Dermis blood vessel endothelial cell (primary cell): ENCODE measurements around the gene RNF11. TPM values are rescaled to one million over a fixed set of nuclear protein-coding genes. Genes with fewer than 3 reads are reported as not detected.

ENCODE experiments used
- DNase-seq: peaks from one replicate; pipeline ENCODE4 v3.0.0; 2010
- total RNA-seq: library from RNA; depleted of rRNA; stranded (reverse); fragments of >200 nt; gene quantifications from 2 replicates; pipeline ENCODE4 v1.2.3, GENCODE V29; 2014

RNF11 gene
- total RNA-seq, 1 donor from 2014 or later: 90.5 TPM

- no peak for DNase-seq
These were observed 61.6 kb downstream of the RNF11 start for GRCh38 chr1:51297401-51298321.

DNA sequence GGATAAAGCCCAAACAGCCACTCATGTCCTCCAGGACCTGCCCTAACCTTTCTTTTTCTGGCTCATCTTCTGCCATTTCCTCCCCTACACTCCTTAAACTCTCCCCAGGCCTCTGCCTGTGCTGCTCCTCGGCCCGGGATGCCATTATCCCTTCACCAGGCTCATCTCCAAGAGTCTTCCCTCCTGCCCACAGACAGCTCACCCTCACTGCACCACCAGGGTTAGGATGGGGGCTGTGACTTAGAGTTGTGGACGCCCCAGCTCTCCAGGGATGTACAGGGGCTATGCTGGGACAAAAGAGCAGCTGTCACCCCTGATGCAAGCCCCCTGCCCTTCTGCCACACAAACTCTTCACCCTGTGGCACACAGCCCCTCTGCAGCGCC is 62.2 kb downstream of the RNF11 start:
- no peak for DNase-seq

- no peak for DNase-seq
These were observed 63.3 kb downstream of the RNF11 start for GRCh38 chr1:51299185-51299885.

GRCh38 chr1:51299981-51300670 is 64.1 kb downstream of the RNF11 start:
- DNase-seq: no peak

DNA sequence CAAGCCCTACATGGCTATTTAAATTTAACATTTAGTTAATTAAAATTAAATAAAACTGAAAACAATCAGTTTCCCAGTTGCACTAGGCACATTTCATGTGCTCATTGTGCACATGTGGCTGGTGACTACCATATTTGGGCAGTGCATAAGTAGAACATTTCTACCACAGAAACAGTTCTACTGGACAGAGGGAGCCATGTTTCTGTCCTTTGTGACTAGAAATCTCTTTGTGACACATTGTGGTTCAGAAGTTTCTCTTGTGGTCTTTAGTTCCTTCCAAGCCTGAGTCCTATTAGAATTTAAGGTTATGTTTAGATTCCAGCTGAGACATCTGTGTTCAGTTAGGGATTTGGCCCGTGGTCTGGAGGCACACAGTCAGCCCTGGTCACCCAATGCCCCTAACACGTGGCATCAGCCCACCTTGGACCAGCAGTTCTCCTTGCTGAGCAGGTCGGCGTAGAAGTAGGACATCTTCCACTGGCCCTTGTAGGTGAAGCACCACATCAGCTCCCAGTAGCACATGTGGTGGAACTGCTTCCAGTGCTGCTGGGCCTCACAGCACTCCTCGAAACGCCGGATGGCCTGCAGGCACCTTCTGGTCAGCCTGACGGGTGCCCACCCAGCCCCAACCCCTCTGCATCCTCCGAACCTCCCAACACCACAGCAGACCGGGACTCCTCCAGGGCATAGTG is 65.2 kb downstream of the RNF11 start:
- DNase-seq: no peak

GRCh38 chr1:51301844-51302162 is 65.7 kb downstream of the RNF11 start:
- no peak for DNase-seq

DNA sequence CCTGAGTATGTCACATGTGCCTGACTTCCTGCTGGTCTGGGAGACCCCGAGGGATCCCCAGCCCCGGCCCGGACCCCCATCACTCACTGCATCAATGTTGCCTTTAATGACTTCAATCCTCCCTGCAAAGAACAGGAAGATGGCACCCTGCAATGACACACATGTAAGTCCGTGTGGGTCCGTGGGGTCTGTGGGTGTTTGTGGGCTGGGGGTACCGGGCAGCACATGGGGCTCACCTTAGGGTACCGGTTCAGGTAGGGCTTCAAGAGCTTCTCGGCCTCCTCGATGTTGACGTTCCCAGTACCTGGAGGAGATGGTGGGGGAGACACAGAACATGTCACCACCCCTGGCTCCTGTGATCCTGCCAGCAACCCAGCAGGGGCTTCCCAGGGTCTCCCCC is 66.2 kb downstream of the RNF11 start:
- DNase-seq: no peak

DNA sequence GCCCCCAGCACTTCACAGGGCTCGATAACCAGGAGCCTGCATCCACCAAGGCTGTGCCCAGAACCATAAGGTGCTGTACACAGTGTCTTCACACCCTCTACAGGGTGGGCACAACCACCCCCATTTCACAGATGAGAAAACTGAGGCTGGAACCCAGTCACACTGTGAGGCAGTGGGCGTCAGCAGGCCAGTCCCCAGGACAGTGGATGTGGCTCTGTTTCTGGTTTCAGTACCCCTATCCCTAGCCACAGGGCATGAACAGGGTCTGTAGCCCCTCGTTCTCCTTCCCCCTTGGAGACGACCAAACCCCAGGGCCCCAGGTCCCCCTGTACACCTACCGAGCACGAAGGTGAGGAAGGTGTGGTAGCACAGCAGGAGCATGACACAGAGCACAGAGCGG is 66.7 kb downstream of the RNF11 start:
- no peak for DNase-seq

DNA sequence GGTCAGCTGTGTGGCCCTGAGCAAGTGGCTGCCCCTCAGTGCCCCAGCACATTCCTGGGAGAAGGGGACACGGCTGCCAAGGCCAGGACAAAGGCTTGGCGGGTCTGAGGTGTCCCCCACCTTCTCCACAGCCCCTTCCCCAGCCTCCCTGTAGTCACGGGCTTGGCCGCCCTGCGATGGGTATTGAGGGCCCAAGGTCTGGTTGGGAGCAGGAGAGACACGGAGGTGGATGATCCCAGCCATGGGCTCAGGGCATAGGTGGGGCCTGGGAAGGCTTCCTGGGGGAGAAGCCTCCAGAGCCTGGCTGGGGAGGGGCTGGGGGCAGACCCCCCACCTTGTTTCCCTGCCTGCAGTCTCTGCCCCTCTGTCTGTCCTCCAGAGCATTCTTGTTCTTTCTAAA is 67.2 kb downstream of the RNF11 start:
- DNase-seq: no peak

DNA sequence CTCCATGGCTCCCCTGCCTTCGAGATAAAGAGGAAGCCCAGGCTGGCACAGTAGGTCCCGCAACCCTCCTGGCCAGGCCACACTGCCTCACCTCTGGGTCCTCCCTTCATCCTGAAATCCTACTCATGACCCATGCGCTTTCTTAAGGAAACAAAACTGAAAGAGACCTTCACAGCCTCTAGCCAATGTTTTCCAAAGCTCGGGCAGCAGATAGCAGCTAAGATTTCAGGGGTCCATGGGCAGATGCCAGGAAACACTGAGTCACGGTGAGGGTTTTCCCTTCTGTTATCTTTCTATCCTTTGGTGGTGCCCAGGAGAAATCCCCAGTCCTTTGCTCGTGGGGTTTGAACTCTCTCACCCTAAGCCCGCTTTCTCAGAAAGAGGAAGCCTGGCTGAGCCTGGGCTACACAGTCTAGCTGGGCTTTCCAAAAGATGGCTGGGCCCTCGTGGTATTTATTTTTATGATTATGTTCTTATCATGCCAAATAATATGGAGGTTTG is 67.7 kb downstream of the RNF11 start:
- DNase-seq: peak; percentile 76

DNA sequence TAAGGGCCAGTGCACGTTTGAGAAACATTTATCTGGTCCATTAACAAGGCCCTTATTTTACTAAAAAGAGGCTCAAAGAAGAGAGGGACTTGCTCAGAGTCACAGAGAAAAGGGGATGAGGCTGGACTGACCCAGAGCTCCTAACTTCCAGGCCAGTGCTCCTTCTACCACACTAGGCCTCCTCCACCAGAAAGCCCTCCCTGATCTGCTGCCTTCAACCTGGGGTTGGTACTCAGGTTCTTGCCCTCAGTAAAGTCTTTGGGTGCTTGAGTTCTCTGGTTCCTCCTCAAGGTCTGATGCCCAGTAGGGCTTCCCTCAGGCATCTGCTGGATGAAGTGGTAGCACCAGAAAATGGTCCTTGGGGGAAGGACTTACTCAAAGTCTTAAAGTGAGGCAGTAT is 68.3 kb downstream of the RNF11 start:
- DNase-seq: no peak

DNA sequence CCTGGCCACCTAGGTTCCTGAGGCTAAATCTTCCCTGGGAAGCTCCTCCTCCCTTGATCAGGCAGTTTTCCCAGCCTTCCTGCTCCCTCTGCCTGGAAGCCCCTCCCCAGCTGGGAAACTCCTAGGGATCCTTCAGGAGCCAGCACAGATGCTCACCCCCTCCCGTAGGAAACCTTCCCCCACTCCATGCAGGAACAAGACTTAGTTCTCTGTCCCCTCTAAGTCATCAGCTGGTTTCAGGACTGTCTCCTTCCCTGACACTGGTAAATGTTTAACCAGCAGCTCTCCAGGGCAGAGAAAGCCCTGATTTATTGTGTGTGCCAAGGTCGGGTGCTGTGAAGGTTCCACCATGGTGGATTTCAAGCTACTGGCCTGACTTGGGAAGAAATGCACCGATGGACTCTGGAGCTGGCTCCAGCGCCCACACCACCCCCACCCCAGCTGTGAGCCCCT is 69.3 kb downstream of the RNF11 start:
- DNase-seq: peak; percentile 23

- no peak for DNase-seq
These were observed 70.9 kb downstream of the RNF11 start for GRCh38 chr1:51306950-51307349.

GRCh38 chr1:51308636-51309035 is 72.6 kb downstream of the RNF11 start:
- DNase-seq: no peak

DNA sequence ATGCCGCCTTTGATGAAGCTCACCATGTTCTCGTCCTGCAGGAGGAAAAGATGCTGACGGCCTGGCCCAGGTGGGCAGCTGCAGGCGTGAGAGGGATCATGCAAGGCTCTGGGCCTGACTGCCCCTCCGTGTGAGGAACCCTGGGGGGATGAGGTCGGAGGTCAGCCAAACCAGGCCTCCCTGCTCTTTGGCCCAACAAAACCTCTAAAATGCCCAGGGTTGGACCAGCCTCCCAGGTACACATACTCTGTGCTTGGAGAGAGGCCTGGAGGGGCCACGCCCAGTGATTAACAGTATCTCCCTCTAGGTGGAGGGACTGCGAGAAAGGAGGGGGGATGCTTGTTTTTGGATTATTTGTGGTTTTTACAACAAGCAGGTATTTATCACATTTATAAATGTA is 73.2 kb downstream of the RNF11 start:
- DNase-seq: no peak

DNA sequence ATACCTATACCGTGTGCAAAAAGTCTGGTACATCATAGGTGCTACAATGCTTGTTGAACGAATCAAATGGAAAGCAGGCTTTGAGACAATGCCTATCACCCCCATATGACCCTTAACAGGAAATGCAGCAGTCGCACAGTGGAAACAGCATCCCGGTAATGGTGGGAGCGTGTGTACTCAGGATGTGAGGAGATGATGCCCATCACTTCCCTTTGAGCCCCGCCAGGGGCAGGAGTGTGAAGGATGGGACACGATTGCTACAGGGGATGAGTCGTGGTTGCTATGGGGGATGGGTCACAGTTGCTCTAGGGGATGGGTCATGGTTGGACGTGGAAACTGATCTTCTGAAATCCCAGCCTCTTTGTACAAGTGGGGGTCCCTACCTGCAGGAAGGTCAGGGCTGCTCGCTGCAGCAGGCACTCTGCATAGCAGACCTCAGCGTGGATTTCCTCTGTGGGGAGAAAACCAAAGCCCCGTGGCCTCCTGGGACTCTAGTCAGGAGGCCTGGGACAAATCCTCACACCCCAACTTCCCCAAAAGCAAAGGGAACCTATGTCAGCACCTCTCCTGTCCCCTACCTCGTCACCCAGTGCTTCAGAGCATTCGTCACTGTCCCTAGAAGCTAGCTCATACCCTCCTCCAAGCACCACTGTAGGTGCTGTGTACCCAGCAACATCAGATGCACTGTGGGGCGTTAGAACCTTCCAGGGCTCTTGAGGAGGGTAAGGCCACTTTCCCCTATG is 75.0 kb downstream of the RNF11 start:
- peak; percentile 54 for DNase-seq

DNA sequence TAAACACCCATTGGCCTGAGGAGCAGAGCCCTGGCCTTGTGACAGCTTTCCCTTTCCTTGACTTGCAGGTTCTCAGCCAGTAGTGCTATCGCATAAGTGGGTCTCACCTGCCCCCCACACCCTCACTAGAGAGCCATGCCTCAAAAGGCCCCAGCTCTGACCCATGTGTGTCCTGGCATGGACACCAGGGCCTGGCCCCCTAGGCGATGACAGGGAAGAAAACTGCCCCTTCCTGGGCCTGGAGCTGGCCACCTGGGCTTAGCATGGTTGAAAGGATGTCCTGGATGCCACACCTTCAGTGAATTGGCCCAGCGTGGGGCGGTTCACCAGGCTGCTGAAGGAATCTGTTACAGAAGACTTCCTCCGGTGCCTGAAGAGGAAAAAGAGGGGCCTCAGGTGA is 75.8 kb downstream of the RNF11 start:
- no peak for DNase-seq

DNA sequence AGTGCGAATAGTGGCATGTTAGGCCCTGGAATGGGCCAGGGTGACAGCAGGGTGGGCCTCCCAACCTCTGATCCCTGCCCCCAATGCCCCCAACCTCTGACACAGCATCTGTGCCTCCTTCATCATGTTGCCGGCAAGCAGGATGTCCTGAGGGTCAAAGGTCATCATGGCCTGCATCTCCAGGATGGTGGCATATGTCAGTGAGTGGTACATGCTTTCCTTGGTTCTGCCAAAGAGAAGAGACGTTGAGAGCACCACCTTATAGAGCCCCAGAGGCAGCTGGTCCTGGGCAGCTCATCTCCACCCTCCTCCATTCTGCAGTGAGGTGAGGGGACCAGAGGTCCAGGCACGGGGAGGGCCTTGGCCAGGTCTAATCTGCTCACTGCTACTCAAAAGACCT is 76.6 kb downstream of the RNF11 start:
- no peak for DNase-seq

DNA sequence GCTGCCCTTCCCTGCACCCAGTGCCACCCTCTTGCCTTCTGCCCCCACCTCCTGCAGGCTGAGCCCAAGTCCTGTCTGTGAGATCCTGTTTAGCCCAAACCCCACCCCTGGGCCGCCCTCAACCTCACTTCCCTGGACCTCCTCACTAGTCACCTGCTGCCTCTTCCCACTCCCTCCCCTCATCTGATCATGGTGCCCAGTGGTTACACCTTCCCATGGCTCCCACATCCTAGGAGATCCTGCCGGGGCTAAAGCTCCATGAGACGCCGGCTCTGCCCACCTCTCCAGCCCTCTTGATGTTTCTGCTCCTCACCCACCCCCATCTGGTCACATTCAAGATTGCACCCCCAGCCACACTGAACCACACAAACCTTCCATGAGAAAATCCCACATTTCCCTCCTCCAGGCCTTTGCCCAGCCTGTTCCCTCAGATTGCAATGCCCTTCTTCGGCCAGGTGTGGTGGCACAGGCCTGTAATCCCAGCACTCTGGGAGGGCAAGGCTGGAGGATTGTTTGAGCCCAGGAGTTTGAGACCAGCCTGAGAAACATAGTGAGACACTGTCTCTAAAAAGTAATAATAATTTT is 77.3 kb downstream of the RNF11 start:
- peak; percentile 54 for DNase-seq

GRCh38 chr1:51313961-51314777 is 78.1 kb downstream of the RNF11 start:
- DNase-seq: peak; percentile 85

DNA sequence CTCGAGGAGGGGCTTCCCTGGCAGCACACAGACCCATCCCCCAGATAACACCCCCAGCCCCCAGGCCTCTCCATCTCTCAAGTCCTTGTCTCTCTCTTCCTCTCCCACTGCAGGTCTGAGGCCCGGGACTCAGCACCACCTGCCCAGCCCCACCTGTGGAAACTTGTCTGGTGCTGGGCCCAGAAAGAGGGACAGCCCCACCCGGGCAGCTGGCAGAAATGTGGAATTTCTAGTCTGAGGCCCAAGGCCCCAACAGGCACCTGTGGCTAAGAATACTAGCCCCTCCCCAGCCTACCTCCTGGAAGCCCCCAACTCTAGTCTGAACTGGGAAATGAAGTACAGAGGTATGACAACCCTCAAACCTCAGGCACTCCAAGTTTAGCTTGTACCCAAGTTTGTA is 78.9 kb downstream of the RNF11 start:
- DNase-seq: no peak
